Measurements from ENCODE around the gene CYP2C9. TPM values are rescaled to one million over a fixed set of nuclear protein-coding genes. Genes with fewer than 3 reads are reported as not detected.

CYP2C9 gene
- total and polyA plus RNA-seq, 2 of the 13 experiments (the other 11 are each of a cell fraction or from before 2014, with no cell fraction given): not detected

GRCh38 chr10:94991243-94991888 is 52.9 kb downstream of the CYP2C9 start:
- no peak overlapping the region for H3K27ac ChIP-seq (ENCODE audit: extremely low read length, insufficient read depth, low read length)
- intact Hi-C loops (cut with micrococcal nuclease; ENCODE audit: unreplicated experiment): no loop called here

More at GRCh38 chr10:94991243-94991888, 52.9 kb downstream of the CYP2C9 start:
- Histone ChIP-seq H3K4me2 (ENCODE audit: low read depth, low read length) (no peak overlapping the region), H3K9ac (ENCODE audit: insufficient read depth, low read depth, low read length) (no peak overlapping the region), H3K36me3 (replicated peaks in 1 of 2; ENCODE audit: control insufficient read depth in 1 of 2, insufficient read depth in 2 of 2, low read length in 2 of 2) (no peaks in the 10 kb centered on the region), H3K9me3 (ENCODE audit: low read length) (peaks cover 16% of the 10 kb centered on the region; the same call in 1 of the 2 replicates), H3K4me3 (replicated peaks in 1 of 3; ENCODE audit: insufficient read depth in 1 of 3, low read depth in 2 of 3, low read length in 3 of 3) (no peak overlapping the region), H3K4me1 (ENCODE audit: insufficient read depth, low read length) (no peaks in the 10 kb centered on the region), H4K20me1 (ENCODE audit: insufficient read depth, low read length) (no peaks in the 10 kb centered on the region), H3K27me3 (ENCODE audit: control insufficient read depth in 1 of 2, insufficient read depth in 2 of 2, low read length in 2 of 2) (no peaks in the 10 kb centered on the region), H3K79me2 (ENCODE audit: insufficient read depth, low read length) (no peaks in the 10 kb centered on the region), H2AFZ (ENCODE audit: low read length) (no peak overlapping the region)
- BruUV-seq (replicated peaks): no TSS peak
- FAIRE-seq (no peak), DNase-seq (ENCODE audit: low spot score) (peak; percentile 1), ATAC-seq (no peak; the same call in 2 of the 3 replicates)
- 94% methylated on average over 1 of the region's 1 CpG for WGBS (ENCODE audit: low lambda C conversion rate)
- TF ChIP-seq ZNF562 (CRISPR knock-in tag; IDR thresholded peaks at IDR 0.05; ENCODE audit: borderline replicate concordance): peak; percentile 81
- peak; percentile 85 for TF ChIP-seq FOSL2 (CRISPR knock-in tag; IDR thresholded peaks at IDR 0.05)
- TF ChIP-seq ELF3 (CRISPR knock-in tag; IDR thresholded peaks at IDR 0.05): peak; percentile 35; the same call in 1 of the 2 replicates
- no peak for TF ChIP-seq UBTF (CRISPR knock-in tag; IDR thresholded peaks at IDR 0.05)
- 0 out of 2 replicates have a peak, but pooled peaks have one; percentile 14 for TF ChIP-seq RAD51 (IDR thresholded peaks at IDR 0.05; ENCODE audit: borderline replicate concordance)
- no peak for TF ChIP-seq ZNF235 (CRISPR knock-in tag; IDR thresholded peaks at IDR 0.05; ENCODE audit: borderline replicate concordance)
- ChIA-PET POLR2A (no interaction called here), CTCF (ENCODE audit: low intra/inter-chr PET ratio, low total read pairs) (no interaction called here)
- in situ Hi-C loops (cut with HindIII; ENCODE audit: extremely low pct_ligation_motif_present, low pct_unique_long_range_greater_than_20kb): no loop called here

Data from HepG2 (cell line).